ENCODE results near the gene ZNF181.

- TF ChIP-seq ETS1 (IDR thresholded peaks at IDR 0.05) (no peak), POLR2AphosphoS5 (IDR thresholded peaks at IDR 0.05; ENCODE audit: low read depth) (no peak), CTCF (conservative IDR thresholded peaks at IDR 0.05; ENCODE audit: low read depth in 2 of 2) (no peak), REST (IDR thresholded peaks at IDR 0.05; ENCODE audit: unreplicated experiment) (no peak)
These were observed 23.4 kb downstream of the ZNF181 start for GRCh38 chr19:34757441-34757840.
